Measurements from ENCODE around the gene NPIPB2. TPM values are rescaled to one million over a fixed set of nuclear protein-coding genes. Genes with fewer than 3 reads are reported as not detected.

The NPIPB2 gene
- total RNA-seq, 1 experiment from 2014 or later, result 12.5 TPM

DNA sequence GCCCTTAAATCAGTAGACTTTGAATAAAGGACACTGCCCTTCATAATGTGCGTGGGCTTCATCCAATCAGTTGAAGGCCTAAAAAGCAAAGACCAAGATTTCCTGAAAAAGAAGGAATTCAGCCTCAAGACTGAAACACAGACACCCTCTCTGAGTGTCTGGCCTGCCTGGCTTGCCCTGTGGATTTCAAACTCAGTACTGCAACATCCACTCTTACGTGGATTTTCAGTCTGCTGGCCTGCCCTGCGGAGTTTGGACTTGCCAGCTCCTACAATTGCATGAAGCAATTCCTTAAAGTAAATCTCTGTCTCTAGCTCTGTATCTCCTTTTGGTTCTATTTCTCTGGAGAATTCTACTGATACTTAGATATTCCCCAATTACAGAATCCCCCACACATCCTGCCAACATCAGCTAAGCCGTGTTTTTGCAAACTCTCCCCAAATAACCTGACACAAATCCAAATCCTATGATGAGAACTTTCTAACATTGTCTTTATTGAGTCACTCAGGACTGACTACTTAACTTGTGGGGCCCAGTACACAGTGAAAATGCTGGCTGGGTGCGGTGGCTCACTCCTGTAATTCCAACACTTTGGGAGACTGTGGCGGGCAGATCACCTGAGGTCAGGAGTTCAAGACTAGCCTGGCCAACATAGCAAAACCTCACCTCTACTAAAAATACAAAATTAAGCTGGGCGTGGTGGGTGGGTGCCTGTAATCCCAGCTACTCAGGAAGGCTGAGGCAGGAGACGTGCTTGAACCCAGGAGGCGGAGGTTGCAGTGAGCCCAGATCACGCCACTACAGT, 15.9 kb upstream of the NPIPB2 start:
- Histone ChIP-seq H2BK12ac (ENCODE audit: insufficient read length, low read depth, low read length) (no peak overlapping the region), H2BK20ac (ENCODE audit: low read depth, low read length, poor library complexity, severe bottlenecking) (no peak overlapping the region), H3K79me1 (ENCODE audit: insufficient read depth, low read depth, low read length, poor library complexity, severe bottlenecking) (no peaks in the 10 kb centered on the region), H2AFZ (ENCODE audit: low read length) (no peak overlapping the region), H3K4me2 (ENCODE audit: insufficient read depth, insufficient read length, low read length) (no peak overlapping the region), H3K4ac (ENCODE audit: low read depth, low read length) (no peak overlapping the region), H3K27me3 (ENCODE audit: insufficient read depth, low read length) (no peaks in the 10 kb centered on the region), H2BK120ac (ENCODE audit: low read depth, low read length, poor library complexity, severe bottlenecking) (no peak overlapping the region), H4K91ac (ENCODE audit: insufficient read length, low read depth, low read length) (no peak overlapping the region), H3K23me2 (ENCODE audit: insufficient read length, low read depth, low read length, poor library complexity, severe bottlenecking) (no peaks in the 10 kb centered on the region), H3K56ac (ENCODE audit: insufficient read length, low read depth, low read length) (no peak overlapping the region), H3K23ac (ENCODE audit: insufficient read length, low read depth, low read length) (no peak overlapping the region), H4K20me1 (ENCODE audit: control insufficient read depth, insufficient read depth, insufficient read length) (no peaks in the 10 kb centered on the region), H3K9ac (ENCODE audit: extremely low read depth, insufficient read length, low read length) (no peak overlapping the region), H2BK15ac (ENCODE audit: low read depth, low read length) (no peak overlapping the region), H4K8ac (replicated peaks; ENCODE audit: insufficient read length, low read depth, low read length) (no peak overlapping the region), H4K5ac (ENCODE audit: insufficient read length, low read depth, low read length) (no peak overlapping the region), H3T11ph (ENCODE audit: low read length) (no peak overlapping the region), H2AK5ac (ENCODE audit: insufficient read length, low read length) (no peak overlapping the region), H3K79me2 (ENCODE audit: insufficient read depth, low read length) (no peaks in the 10 kb centered on the region), H3K9me3 (ENCODE audit: control insufficient read depth, low read depth, low read length) (no peaks in the 10 kb centered on the region), H3K27ac (ENCODE audit: insufficient read length, low read depth, low read length) (no peak overlapping the region), H3K4me1 (ENCODE audit: insufficient read depth, low read length) (no peaks in the 10 kb centered on the region), H2BK5ac (ENCODE audit: insufficient read length, low read length) (no peak overlapping the region), H3K18ac (ENCODE audit: insufficient read length, low read depth, low read length) (no peak overlapping the region), H3K14ac (ENCODE audit: insufficient read depth, low read length) (no peak overlapping the region)
- DNase-seq, result no peak
- Mint-ChIP-seq H3K9me3 (no peaks in the 10 kb centered on the region), H3K4me1 (no peaks in the 10 kb centered on the region), H3K27me3 (ENCODE audit: low read depth) (no peaks in the 10 kb centered on the region; the same call in 1 of the 2 replicates), H3K4me3 (no peak overlapping the region), H3K36me3 (ENCODE audit: insufficient read depth in 1 of 3, low read depth in 3 of 3) (no peaks in the 10 kb centered on the region), H3K27ac (peak overlapping the region in 1 of 3 experiments; percentile 13; a peak in 2 of 7 replicates)
- WGBS (ENCODE audit: extremely low coverage, insufficient read length, low lambda C conversion rate), result no CpG with 5 or more reads among the region's 10 CpGs
- TF ChIP-seq, protein P1, sequence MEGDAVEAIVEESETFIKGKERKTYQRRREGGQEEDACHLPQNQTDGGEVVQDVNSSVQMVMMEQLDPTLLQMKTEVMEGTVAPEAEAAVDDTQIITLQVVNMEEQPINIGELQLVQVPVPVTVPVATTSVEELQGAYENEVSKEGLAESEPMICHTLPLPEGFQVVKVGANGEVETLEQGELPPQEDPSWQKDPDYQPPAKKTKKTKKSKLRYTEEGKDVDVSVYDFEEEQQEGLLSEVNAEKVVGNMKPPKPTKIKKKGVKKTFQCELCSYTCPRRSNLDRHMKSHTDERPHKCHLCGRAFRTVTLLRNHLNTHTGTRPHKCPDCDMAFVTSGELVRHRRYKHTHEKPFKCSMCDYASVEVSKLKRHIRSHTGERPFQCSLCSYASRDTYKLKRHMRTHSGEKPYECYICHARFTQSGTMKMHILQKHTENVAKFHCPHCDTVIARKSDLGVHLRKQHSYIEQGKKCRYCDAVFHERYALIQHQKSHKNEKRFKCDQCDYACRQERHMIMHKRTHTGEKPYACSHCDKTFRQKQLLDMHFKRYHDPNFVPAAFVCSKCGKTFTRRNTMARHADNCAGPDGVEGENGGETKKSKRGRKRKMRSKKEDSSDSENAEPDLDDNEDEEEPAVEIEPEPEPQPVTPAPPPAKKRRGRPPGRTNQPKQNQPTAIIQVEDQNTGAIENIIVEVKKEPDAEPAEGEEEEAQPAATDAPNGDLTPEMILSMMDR (conservative IDR thresholded peaks at IDR 0.05), result no peak
